Hematopoietic multipotent progenitor cell treated with erythropoietin and hydrocortisone succinate and interleukin-3 and kit ligand, for 4 days (in vitro differentiated cells): ENCODE results near the gene MAP3K4.

Experiments used
- DNase-seq: peaks from one replicate; pipeline ENCODE4 v3.0.0-alpha.2; 2015

MAP3K4 gene

DNA sequence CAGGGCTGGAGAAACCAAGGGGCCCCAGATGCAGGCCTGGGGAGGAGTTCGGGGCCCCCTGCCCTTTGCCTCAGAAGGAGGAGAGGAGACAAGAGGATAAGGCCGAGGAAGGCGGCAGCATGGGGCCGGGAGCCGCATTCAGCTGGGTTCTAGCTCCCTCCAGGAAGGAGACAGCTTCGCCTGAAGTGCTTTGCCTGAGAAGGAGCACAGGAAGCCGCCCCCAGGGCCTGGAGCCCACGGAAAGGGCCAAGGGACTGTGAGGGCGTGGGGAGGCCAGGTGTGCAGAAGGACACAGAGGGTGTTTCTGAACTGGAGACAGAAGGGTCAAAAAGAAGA is 160.9 kb downstream of the MAP3K4 start:
- DNase-seq: no peak

DNA sequence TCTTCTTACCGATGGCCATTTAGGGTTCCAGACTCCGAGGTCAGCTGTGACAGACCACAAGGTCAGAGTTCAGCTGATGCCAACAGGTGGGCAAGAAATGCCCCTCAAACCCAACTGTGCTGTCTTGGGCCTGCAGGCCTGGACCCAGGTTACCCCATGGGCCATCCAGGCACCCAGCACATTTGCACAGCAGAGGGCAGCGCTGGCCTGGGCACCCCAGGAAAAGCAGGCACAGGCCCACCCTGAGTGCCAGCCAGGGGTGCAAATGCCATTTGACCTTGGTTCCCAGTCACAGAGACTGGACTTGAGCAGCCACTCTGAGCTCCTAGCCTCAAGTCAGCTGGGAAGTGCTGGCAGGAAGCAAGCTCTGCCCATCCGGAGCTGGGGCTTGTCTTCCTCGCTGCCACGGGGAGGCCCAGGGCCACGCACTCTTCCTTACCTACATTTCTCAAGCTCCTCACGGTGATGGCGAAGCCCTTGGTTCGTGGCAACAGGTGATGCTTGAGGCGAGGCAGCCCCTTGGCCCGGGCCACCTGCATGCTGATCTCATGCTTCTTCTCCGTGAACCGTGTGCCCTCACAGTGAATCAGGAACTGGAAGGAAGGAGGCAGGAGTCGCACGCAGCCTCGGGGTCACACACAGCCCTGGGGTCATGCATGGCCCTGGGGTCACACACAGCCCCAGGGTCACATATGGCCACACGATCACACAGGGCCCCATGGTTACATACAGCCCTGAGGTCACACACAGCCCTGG is 161.5 kb downstream of the MAP3K4 start:
- peak; percentile 54 for DNase-seq

DNA sequence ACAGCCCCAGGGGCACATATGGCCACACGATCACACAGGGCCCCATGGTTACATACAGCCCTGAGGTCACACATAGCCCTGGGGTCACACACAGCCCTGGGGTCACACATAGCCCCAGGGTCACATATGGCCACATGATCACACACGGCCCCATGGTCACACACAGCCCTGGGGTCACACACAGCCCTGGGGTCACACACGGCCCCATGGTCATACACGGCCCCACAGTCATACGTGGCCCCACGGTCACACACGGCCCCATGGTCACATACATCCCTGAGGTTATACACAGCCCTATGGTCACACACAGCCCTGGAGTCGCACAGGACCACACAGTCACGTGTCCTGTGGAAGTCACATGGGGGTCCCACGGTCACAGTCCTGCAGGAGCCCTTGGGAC is 162.2 kb downstream of the MAP3K4 start:
- DNase-seq: no peak

DNA sequence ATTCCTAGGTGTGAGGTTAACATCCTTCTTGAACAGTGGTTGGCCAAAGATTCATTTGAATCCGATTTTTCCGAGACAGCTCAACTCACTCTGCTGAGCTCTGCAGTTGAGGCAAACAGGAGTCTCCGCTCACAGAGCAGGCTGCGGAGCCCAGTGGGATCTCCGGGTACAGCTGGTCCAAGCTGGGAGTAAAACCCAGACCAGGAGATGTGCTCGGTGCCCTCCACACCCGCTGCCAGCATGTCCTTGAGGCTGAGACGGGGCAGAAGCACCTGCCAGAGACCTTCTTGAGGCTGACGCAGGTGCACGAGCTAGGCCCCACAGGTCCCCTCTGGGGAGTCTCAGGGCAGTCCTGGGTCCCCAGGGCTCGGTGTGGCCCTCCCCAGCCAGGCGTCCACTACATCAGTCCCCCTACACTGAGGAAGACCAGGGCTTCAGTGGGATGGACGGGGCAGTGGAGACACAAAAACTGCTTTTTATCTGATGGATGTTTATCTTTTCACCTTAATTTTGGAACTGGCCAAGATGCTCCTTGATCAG is 163.3 kb downstream of the MAP3K4 start:
- no peak for DNase-seq

DNA sequence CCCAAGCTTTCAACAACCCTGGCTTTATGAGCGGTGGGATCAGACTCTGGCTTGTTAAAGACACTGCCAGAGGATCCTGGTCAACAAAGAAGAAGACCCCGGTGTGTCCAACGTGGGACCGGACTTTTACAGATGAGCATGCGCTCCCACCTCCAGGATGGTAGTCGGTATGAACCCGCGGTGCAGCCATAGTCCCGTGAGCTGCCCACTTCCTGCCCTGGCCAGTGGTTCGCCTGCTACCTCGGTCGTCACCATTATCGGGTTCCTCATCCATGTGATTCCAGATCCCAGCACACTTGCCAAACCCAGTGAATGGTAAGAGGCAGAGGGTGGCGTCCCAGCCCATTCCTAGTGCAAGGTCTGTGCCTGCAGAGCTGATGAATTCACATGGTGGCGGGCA is 169.6 kb downstream of the MAP3K4 start:
- no peak for DNase-seq

DNA sequence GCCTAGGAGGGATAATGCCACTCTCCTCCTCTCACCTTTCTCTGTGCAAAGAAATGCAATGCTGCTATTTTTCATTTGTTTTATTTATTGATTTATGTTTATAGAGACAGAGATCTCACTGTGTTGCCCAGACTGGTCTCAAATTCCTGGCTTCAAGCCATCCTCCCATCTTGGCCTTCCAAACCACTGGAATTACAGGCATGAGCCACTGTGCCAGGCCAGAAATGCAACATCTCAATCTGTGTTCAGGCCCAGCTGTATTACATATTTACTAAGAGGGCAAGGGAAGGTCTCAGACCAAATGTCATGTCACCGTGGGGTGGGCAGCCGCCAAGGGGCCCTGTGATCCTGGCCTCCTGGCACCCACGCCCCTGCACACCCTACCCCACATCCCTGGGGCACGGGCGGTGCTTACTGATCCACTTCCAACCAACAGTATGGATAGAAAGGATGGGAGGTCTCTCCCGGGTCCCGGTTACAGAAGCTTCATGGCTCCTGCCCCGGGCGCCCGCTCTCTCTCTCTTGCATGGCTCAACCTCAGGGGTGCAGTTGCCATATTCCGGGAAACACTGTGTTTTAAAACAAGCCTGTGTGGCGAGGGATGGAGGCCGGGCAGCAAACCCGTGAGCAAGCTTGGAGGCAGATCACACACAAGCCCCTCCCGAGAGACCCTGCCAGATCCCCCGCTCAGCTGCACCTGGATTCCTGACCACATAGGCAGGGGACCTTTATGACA is 170.5 kb downstream of the MAP3K4 start:
- no peak for DNase-seq

DNA sequence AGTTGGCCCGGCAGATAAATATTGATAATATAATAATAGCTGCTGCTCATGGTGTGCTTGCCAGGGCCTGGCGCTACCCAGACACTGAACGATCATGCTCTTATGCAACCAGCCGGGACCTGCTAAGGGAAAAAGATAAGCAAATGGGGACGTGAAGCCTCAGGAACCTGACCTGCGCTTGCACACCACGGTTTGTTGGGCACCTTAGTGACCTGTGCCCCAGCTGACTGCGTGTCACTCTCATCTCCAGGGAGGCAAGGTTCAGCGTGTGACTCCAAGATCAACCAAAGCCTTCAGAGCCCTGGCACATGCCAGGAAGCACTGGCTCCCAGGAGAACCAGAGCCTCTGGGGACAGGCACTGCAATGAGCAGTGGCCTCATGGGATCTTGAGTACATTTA is 171.2 kb downstream of the MAP3K4 start:
- no peak for DNase-seq

DNA sequence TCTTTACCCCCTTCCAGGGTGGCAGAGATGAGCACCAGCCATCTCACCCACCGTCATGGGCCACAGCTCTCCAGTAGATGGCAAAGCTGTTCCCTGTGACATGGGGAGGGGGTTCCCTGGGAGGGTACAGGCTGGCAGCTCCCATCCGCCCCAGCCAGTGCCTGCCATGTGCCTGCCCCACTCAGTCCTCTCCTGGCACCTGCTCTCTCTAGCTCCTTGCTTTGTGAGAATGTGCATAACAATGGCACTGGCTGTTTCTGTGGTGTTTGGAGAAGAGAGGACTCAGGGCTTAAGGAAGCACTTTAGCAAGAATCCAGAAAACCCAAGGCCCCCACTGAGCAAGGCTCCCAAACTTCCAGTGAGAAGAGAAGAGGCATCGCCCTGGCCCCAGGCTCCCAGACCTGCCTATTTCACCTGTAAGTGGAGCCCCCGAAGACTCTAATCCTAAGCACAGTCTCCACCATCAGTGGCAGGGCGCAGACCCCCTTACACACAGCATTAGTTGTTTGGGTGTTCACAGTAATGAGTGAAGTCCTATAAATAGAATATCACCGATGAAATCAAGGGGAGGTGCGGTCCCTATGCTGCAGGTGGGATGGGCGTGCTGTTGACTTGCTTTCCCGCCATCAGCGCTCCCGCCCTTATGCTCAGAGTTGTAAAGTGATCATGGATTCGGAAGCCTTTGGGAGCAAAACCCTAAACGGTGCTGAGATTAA is 172.1 kb downstream of the MAP3K4 start:
- no peak for DNase-seq

DNA sequence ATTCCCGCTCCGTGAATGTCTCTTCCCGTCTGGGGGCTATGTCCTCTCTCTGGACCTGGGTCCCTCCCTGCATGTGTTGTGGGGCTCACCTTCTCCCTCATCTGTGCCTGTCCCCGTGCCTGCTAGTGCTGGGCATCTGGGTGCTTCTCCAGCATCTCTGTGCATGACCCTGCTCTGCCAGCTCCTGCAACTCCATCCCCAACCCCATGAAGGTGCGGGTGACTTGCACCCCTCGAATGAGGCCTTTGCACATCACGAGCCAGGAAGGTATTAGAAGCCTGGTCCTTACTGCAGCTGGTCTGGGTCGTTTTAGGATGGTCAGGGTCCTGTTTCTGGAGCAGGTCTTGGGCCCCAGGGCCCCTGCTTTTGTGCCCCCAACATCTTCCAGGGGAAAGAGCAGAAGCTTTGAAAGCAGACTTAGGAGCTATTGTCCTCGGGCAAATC is 172.6 kb downstream of the MAP3K4 start:
- DNase-seq: no peak

DNA sequence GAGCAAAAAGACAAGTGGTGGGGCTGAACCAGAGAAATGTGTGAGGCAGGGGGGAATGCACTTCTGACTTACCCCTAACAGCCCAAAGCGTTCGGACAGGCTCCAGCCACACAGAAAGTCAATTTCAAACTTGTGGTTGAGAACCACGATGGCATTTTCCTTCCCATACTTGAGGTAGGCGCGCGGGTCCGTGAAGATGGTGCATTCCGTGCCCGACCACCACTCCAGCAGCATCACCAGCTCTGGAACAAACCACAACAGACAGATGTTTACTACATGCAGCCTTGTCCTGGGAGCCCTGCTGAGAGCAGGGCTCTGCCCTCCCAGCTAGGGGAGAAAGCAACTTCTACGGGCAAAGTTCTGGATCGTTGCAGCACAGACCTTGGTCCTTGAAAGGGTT is 174.6 kb downstream of the MAP3K4 start:
- no peak for DNase-seq

DNA sequence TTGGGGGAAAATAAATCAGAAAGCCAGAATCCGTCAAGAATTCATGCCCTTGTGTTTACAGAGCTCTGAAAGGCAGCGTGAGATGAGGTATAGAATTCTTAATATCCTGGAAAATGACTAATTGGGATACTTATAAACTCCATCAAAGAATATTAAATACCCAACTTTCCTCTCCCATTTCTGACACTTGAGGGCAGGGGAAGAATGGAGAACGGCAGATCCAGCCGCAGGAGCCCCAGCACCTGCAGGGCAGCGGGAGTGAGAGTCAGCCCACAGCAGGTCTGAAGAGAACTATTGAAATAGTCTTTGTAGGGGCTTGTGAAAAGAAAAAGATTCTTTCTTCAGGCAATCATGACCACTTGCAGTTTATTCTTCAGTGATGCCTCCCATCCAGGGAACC is 175.1 kb downstream of the MAP3K4 start:
- DNase-seq: no peak
